ENCODE data around the gene NBAS.

- TF ChIP-seq CTCF (IDR thresholded peaks at IDR 0.05) = no peak
- TF ChIP-seq POLR2AphosphoS5 (IDR thresholded peaks at IDR 0.05; ENCODE audit: insufficient read depth in 1 of 2, low read depth in 1 of 2) = no peak
These were observed 282.8 kb downstream of the NBAS start for GRCh38 chr2:15278296-15278695.
